ENCODE data around the gene POLR2E. TPM values are rescaled to one million over a fixed set of nuclear protein-coding genes. Genes with fewer than 3 reads are reported as not detected.

Gene POLR2E
- total and polyA plus RNA-seq, 10 of the 15 experiments (the other 5 are each of a cell fraction or from before 2014, with no cell fraction given): 4.0 to 487 (median 200) TPM

- Histone ChIP-seq H3K36me3 (ENCODE audit: control insufficient read depth in 2 of 2, insufficient read depth in 2 of 2, low read length in 1 of 2) (no peaks in the 10 kb centered on the region; a peak in 1 of 4 replicates), H4K20me1 (ENCODE audit: control insufficient read depth, insufficient read depth) (no peaks in the 10 kb centered on the region), H3K27ac (ENCODE audit: control insufficient read depth, insufficient read depth) (no peak overlapping the region), H3K9ac (ENCODE audit: control insufficient read depth, insufficient read depth, low read length) (no peak overlapping the region), H3K27me3 (replicated peaks in 1 of 2; ENCODE audit: control insufficient read depth in 2 of 2, insufficient read depth in 2 of 2, low read length in 1 of 2) (no peaks in the 10 kb centered on the region), H3K4me2 (ENCODE audit: control insufficient read depth, insufficient read depth) (no peak overlapping the region), H2AFZ (ENCODE audit: control insufficient read depth, low read depth, low read length) (no peak overlapping the region), H3K4me3 (no peak overlapping the region), H3K79me2 (ENCODE audit: control insufficient read depth, insufficient read depth, low read length) (no peaks in the 10 kb centered on the region), H3K9me3 (replicated peaks; ENCODE audit: control insufficient read depth, insufficient read depth, low read length) (no peaks in the 10 kb centered on the region), H3K4me1 (ENCODE audit: control insufficient read depth, insufficient read depth, low read length) (no peaks in the 10 kb centered on the region)
- ATAC-seq (no peak), DNase-seq (ENCODE audit: low read depth, low spot score) (no peak), FAIRE-seq (no peak)
- ChIA-PET POLR2A (no interaction called here), RAD21 (ENCODE audit: unreplicated experiment) (interaction anchor here (0.5 kb wide), 1 partner anchor 287 kb away, joined by 3 read pairs; no protein-coding TSS in a partner anchor), SMC1A (ENCODE audit: uncharacterized antibody, unreplicated experiment) (interaction anchor here (0.9 kb wide), 1 partner anchor 20 kb away, joined by 3 read pairs; no protein-coding TSS in a partner anchor), CTCF (interaction anchor here (1.1 to 2.9 kb wide), 3 partner anchors 8 to 147 kb away, joined by 3 to 14 read pairs (median 4); partner anchors contain the start of gene ARHGAP45)
- 80% methylated on average over 14 of the region's 20 CpGs for WGBS (ENCODE audit: insufficient coverage, insufficient replicate concordance, low lambda C conversion rate, missing lambda C conversion rate)
- intact Hi-C loops (cut with micrococcal nuclease; ENCODE audit: unreplicated experiment): loop anchor here (5.0 kb wide), 1 partner anchor 136 kb away; no protein-coding TSS in a partner anchor
- no TSS peak for BruUV-seq (replicated peaks)
- TF ChIP-seq TARDBP (IDR thresholded peaks at IDR 0.05; ENCODE audit: borderline replicate concordance) (no peak), REST (IDR thresholded peaks at IDR 0.05; ENCODE audit: low read depth, low read length) (no peak), SREBF1 (IDR thresholded peaks at IDR 0.05; ENCODE audit: low read length) (no peak), SP1 (IDR thresholded peaks at IDR 0.05; ENCODE audit: low read depth, low read length) (no peak), RBBP5 (conservative IDR thresholded peaks at IDR 0.05) (no peak), HDAC2 (IDR thresholded peaks at IDR 0.05) (no peak), ZNF274 (IDR thresholded peaks at IDR 0.05; ENCODE audit: insufficient read depth, insufficient read length) (no peak), POLR2AphosphoS5 (IDR thresholded peaks at IDR 0.05; ENCODE audit: low read length) (no peak), CHD1 (IDR thresholded peaks at IDR 0.05; ENCODE audit: low read depth, low read length) (no peak), STAT1 (conservative IDR thresholded peaks at IDR 0.05) (no peak), NBN (IDR thresholded peaks at IDR 0.05) (no peak), HDGF (IDR thresholded peaks at IDR 0.05) (no peak), ELK1 (IDR thresholded peaks at IDR 0.05; ENCODE audit: low read depth, low read length) (no peak), RELB (IDR thresholded peaks at IDR 0.05; ENCODE audit: low read depth) (no peak)
- in situ Hi-C loops (cut with MboI): no loop called here
These were observed 39.1 kb downstream of the POLR2E start for GRCh38 chr19:1055886-1056620.

All from GM12878 (cell line).